GM21723 (cell line): Measurements from ENCODE around the gene RAI1.

Source experiments
- ATAC-seq: cut with Tn5 transposase; IDR thresholded peaks from one replicate; pipeline ENCODE4 v1.9.1; 2021; ENCODE audit warnings: mild to moderate bottlenecking, moderate library complexity; ENCODE audit not compliant: unreplicated experiment

The RAI1 gene

GRCh38 chr17:17698371-17698770 is 17.1 kb downstream of the RAI1 start:
- no peak for ATAC-seq

DNA sequence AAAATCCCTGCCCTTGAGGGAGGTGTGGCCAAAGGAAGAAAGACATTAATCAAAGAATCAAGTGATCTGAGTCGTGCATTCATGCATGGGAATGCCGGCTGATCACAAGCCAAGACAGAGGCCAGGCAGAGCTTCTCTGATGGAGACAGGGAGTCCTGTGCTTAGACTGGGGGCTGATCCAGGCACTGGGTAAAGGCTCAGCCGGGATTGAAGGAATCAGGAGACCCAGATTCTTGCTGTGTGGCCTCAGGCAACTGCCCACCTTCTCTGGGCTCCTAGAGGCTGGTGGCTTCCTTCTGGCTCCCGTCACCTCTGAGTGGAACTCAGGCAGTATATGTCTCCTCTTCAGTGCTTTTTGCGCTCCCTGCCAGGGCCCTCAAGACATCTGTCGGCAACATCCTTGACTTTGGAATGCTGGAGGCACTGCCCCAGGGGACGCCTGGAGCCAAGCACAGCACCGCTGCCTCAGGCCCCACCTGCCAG is 17.7 kb downstream of the RAI1 start:
- ATAC-seq: no peak

DNA sequence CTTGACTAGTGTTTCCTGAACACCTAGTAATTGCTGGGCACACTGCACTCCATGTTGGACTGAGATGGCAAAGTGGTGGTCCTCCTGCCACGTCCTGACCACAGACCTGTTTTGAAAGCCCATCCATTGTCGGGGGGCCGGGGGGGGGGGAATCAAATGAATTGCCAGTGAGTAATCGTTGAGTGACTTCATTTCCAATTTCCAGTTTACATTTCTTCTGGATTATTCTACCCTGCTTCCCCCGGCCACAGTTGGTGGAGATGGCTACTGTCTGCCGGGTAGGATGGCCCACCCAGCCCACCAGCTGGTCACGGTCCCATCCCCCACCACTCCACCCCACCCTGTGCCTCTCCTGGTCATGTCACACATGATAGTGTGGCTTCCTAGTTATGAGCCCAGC is 18.2 kb downstream of the RAI1 start:
- no peak for ATAC-seq

GRCh38 chr17:17700251-17700969 is 19.2 kb downstream of the RAI1 start:
- ATAC-seq: no peak

DNA sequence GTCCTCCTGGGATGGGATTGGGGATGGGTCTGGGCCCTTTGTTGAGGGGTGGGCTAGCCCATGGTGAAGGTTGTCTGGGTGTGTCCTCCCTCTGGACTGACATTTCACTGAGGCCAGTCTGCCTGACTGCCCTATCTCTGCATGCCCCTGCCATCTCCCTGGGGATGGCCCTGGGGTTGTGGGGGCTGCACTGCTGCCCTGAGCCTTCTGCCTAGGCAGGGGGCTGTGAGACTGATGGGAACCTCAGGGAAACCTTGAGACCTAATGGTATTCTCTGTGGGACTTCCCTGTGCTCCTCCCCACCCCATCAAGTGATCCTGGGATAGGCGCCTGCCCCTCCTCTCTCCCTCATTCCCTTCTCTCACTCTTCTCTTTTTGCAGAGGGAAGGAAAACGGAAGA is 19.9 kb downstream of the RAI1 start:
- ATAC-seq: no peak

DNA sequence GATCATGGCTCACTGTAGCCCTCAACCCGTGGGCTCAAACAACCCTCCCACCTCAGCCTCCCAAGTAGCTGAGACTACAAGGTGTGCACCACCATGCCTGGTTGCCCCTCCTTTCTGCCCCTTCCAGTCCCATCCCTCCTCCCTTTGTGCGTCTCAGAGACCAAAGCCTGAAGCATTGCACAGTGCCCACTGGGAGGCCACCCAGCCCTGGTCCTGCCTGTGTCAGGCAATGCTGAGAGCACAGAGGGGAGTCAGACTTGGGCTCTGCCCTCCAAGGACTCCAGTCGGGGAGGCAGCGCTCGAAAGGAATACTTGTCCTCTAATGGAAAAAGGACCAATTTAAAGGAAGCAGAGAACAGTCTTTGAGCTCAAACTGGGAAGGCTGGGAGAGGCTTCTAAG is 20.4 kb downstream of the RAI1 start:
- ATAC-seq: no peak

- ATAC-seq: no peak
Observed at GRCh38 chr17:17702449-17703139, 21.3 kb downstream of the RAI1 start.

- no peak for ATAC-seq
Observed at GRCh38 chr17:17703140-17703919, 22.1 kb downstream of the RAI1 start.

DNA sequence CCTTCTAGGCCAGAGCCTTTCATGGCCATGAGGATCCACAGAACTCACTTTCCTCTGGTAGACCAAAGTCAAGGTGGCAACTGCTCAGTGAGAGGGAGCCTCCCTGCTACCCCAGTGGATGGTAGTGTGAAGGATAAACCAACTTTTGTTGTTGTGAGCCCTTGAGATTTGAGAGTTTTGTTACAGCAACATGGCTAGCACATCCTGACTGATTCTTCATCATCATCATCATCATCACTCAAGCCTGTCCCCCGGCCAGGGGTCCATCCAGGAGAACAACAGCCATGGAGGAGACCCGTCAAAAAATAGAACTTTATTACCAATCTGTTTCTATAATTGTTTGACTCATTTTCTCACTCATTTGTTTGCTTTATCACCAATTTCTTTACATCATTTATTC is 23.7 kb downstream of the RAI1 start:
- no peak for ATAC-seq

GRCh38 chr17:17706140-17707060 is 25.1 kb downstream of the RAI1 start:
- ATAC-seq: no peak

- no peak for ATAC-seq
Observed at GRCh38 chr17:17708295-17708694, 27.0 kb downstream of the RAI1 start.

- ATAC-seq: no peak
Observed at GRCh38 chr17:17708816-17709215, 27.6 kb downstream of the RAI1 start.

- no peak for ATAC-seq
Observed at GRCh38 chr17:17709815-17710321, 28.6 kb downstream of the RAI1 start.

- ATAC-seq: no peak
Observed at GRCh38 chr17:17710355-17710727, 29.1 kb downstream of the RAI1 start.

- no peak for ATAC-seq
Observed at GRCh38 chr17:17710728-17711541, 29.7 kb downstream of the RAI1 start.

DNA sequence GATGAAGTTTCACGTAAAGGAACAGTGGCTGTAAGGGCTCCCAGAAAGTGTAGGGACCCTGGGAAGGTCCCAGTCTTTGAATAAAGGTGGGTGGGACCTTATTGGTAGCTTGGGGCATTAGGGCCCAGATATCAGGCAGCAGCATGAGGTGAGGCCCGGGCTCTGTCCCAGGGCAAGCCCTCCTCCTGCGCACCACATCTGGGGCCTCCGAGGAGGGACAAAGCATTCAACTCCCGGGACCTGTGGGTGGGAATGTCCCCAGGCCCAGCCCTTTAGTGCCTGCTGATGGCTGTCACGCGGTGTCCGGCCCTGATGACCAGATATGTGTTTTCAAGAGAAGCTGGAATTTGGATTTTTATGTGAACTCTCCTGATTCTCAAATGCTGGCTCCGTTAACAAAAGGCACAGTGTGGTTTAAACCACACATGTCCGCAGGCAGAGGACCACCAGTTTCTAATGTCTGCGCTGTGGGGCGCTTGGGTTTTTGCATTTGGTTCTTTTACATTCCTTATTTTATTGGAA is 30.4 kb downstream of the RAI1 start:
- ATAC-seq: no peak

- ATAC-seq: peak; percentile 70
Observed at GRCh38 chr17:17712268-17712924, 31.1 kb downstream of the RAI1 start.

DNA sequence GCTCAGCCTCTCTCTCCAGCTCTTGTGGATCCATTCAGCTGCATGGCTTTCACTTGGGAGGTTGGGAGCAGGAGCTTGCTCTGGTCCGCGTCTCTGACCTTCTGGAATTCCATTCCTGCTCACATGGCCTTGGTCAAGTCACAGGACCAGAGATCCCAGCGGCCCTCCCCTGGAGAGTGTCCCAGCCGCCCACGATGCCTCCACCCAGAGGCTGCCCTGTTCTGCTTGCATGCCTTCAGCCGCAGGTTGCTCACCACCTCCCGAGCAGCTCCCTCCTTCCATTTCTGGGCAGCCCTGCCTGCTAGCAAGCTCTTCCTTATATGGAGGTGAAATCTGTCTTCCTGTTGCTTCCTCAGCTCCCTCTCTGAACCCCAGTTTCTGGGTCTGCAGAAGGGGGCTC is 32.6 kb downstream of the RAI1 start:
- no peak for ATAC-seq
